ENCODE data around the gene PIEZO2.

DNA sequence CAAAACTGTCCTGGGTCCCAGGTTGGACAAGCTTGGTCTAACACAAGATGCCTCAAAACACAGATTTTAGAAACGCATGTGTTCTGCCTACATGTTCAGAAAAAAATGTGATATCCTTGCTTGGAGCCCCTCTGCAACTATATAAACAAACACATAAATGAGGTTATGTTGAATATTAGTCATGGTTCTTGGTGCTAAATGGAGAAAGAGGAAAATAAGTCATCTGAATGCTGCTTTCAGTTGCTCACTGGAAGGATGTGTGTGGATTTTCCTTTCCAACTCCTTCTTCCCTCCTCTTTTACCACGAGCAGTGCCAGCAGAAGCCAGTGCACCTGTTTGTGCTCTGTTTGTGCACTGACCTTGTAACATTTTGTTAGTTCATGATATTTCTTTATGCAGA is 85.3 kb downstream of the PIEZO2 start:
- no peak for TF ChIP-seq CTCF (IDR thresholded peaks at IDR 0.05)
- TF ChIP-seq POLR2A (IDR thresholded peaks at IDR 0.05), result no peak

Data from esophagus squamous epithelium (tissue), 4 donors.